G401.6 (cell line): Measurements from ENCODE around the gene ITPKA.

ENCODE experiments used
- FAIRE-seq: peaks from 2 replicates; lab custom pipeline; 2012; peaks lifted over from hg19 to GRCh38; lab: Jason Lieb, UNC

Gene ITPKA

GRCh38 chr15:41490355-41490754 is 3.3 kb upstream of the ITPKA start:
- no peak for FAIRE-seq

GRCh38 chr15:41491889-41492288 is 1.8 kb upstream of the ITPKA start:
- no peak for FAIRE-seq

GRCh38 chr15:41492597-41493204 is 973 bp upstream of the ITPKA start:
- peak; percentile 61 for FAIRE-seq

GRCh38 chr15:41493902-41494189 is 172 bp downstream of the ITPKA start:
- FAIRE-seq, result no peak

GRCh38 chr15:41494190-41494921 is 682 bp downstream of the ITPKA start:
- FAIRE-seq, result no peak

GRCh38 chr15:41494922-41495735 is 1.5 kb downstream of the ITPKA start:
- no peak for FAIRE-seq

GRCh38 chr15:41495736-41496599 is 2.3 kb downstream of the ITPKA start:
- no peak for FAIRE-seq

GRCh38 chr15:41498657-41499056 is 5.0 kb downstream of the ITPKA start:
- no peak for FAIRE-seq

GRCh38 chr15:41499109-41499851 is 5.6 kb downstream of the ITPKA start:
- FAIRE-seq, result no peak

GRCh38 chr15:41501191-41501917 is 7.7 kb downstream of the ITPKA start:
- no peak for FAIRE-seq

GRCh38 chr15:41501931-41502794 is 8.5 kb downstream of the ITPKA start:
- FAIRE-seq, result no peak

GRCh38 chr15:41502795-41503668 is 9.4 kb downstream of the ITPKA start:
- FAIRE-seq, result no peak

- FAIRE-seq, result no peak
Measured at GRCh38 chr15:41503669-41504010, 10.0 kb downstream of the ITPKA start.

GRCh38 chr15:41504751-41505492 is 11.2 kb downstream of the ITPKA start:
- no peak for FAIRE-seq

- FAIRE-seq, result no peak
Measured at GRCh38 chr15:41505776-41506175, 12.1 kb downstream of the ITPKA start.

GRCh38 chr15:41506796-41507341 is 13.2 kb downstream of the ITPKA start:
- no peak for FAIRE-seq

GRCh38 chr15:41507820-41508290 is 14.2 kb downstream of the ITPKA start:
- no peak for FAIRE-seq

- no peak for FAIRE-seq
Measured at GRCh38 chr15:41510728-41511127, 17.1 kb downstream of the ITPKA start.
